GM12878 (cell line): ENCODE results near the gene ITSN1. TPM values are rescaled to one million over a fixed set of nuclear protein-coding genes. Genes with fewer than 3 reads are reported as not detected.

ENCODE experiments used
- ATAC-seq: fragments of 200-7000 bp; cut with Tn5 transposase; 3 replicates; pipeline ENCODE4 v1.9.1; 2020; ENCODE audit warnings: mild to moderate bottlenecking, moderate library complexity
- BruUV-seq: library from RNA; stranded (reverse); fragments of 400-500 nt; replicated peaks from 2 replicates; lab custom pipeline; 2021; lab: Mats Ljungman, UMichigan
- CTCF ChIA-PET: fragments of 300-600 bp; sonication (Branson Sonifier 250); formaldehyde crosslinking; extraction: SDS; loops from one replicate; lab custom pipeline; 2021; ENCODE audit warnings: inconsistent platforms; lab: Yijun Ruan, JAX
- POLR2A ChIA-PET: fragments of 350-600 bp; formaldehyde crosslinking; extraction: SDS; loops from one replicate; lab custom pipeline; 2021; ENCODE audit warnings: inconsistent platforms; lab: Charles Lee
- RAD21 ChIA-PET: fragments of 300-600 bp; sonication (Branson Sonifier 250); formaldehyde crosslinking; loops from one replicate; lab custom pipeline; 2023; ENCODE audit warnings: antibody characterized with exemption; ENCODE audit not compliant: unreplicated experiment; lab: Charles Lee
- SMC1A ChIA-PET: fragments of 300-600 bp; sonication (Branson Sonifier 250); formaldehyde crosslinking; loops from one replicate; lab custom pipeline; 2023; ENCODE audit not compliant: unreplicated experiment, uncharacterized antibody; lab: Charles Lee
- DNase-seq: peaks from one replicate; pipeline ENCODE4 v3.0.0-alpha.2; 2011; ENCODE audit warnings: low read depth, low spot score
- FAIRE-seq: peaks from 3 replicates; lab custom pipeline; 2011; peaks lifted over from hg19 to GRCh38; lab: Jason Lieb, UNC
- H2AFZ ChIP-seq: 2 replicates; pipeline ENCODE4 v1.6.0; 2011; ENCODE audit warnings: low read depth, low read length, control low read depth; ENCODE audit not compliant: control insufficient read depth
- H3K27ac ChIP-seq: 2 replicates; pipeline ENCODE4 v1.5.1; 2011; ENCODE audit warnings: control low read depth; ENCODE audit not compliant: control insufficient read depth, insufficient read depth
- H3K27me3 ChIP-seq, 2 experiments: replicated peaks in 1 of 2; 2 replicates each; pipeline versions ENCODE4 v1.6.0 to v1.6.1; 2011; ENCODE audit warnings: low read length in 1 of 2; ENCODE audit not compliant: control insufficient read depth in 2 of 2, insufficient read depth in 2 of 2
- H3K36me3 ChIP-seq, 2 experiments: 2 replicates each; pipeline ENCODE4 v1.5.1; 2011; ENCODE audit warnings: low read length in 1 of 2; ENCODE audit not compliant: control insufficient read depth in 2 of 2, insufficient read depth in 2 of 2
- H3K4me1 ChIP-seq: 2 replicates; pipeline ENCODE4 v1.6.1; 2011; ENCODE audit warnings: mild to moderate bottlenecking, low read length, moderate library complexity, mixed read lengths; ENCODE audit not compliant: control insufficient read depth, insufficient read depth
- H3K4me2 ChIP-seq: 2 replicates; pipeline ENCODE4 v1.6.0; 2011; ENCODE audit warnings: control low read depth; ENCODE audit not compliant: control insufficient read depth, insufficient read depth
- H3K4me3 ChIP-seq: fragments of 200-600 bp; sonication (generic); 2 replicates; pipeline ENCODE4 v1.5.1; 2016
- H3K79me2 ChIP-seq: 2 replicates; pipeline ENCODE4 v1.6.0; 2011; ENCODE audit warnings: low read length; ENCODE audit not compliant: control insufficient read depth, insufficient read depth
- H3K9ac ChIP-seq: 2 replicates; pipeline ENCODE4 v1.8.0; 2011; ENCODE audit warnings: low read length, control low read depth, mixed read lengths; ENCODE audit not compliant: control insufficient read depth, insufficient read depth
- H3K9me3 ChIP-seq: replicated peaks from 3 replicates; pipeline ENCODE4 v1.5.1; 2011; ENCODE audit warnings: mild to moderate bottlenecking, low read length; ENCODE audit not compliant: control insufficient read depth, insufficient read depth
- H4K20me1 ChIP-seq: 2 replicates; pipeline ENCODE4 v1.6.0; 2011; ENCODE audit not compliant: control insufficient read depth, insufficient read depth
- ATF2 ChIP-seq: IDR thresholded peaks from 2 replicates; pipeline ENCODE4 v1.6.1; 2012; ENCODE audit warnings: low read length, inconsistent platforms
- MEF2A ChIP-seq: IDR thresholded peaks from 2 replicates; pipeline ENCODE4 v1.6.1; 2011; ENCODE audit warnings: low read depth, mild to moderate bottlenecking, low read length, moderate library complexity; ENCODE audit not compliant: insufficient read depth
- NR2C1 ChIP-seq: fragments of 450-650 bp; IDR thresholded peaks from 2 replicates; pipeline ENCODE4 v1.6.1; 2017; ENCODE audit warnings: antibody characterized with exemption, mild to moderate bottlenecking, moderate library complexity
- RB1 ChIP-seq: fragments of 450-650 bp; formaldehyde crosslinking; IDR thresholded peaks from 2 replicates; pipeline ENCODE4 v1.6.1; 2017; ENCODE audit warnings: mild to moderate bottlenecking, borderline replicate concordance
- SIN3A ChIP-seq: IDR thresholded peaks from 2 replicates; pipeline ENCODE4 v1.6.1; 2012; ENCODE audit warnings: low read depth, low read length, improper control_type of control experiment
- SREBF1 ChIP-seq: IDR thresholded peaks from 2 replicates; pipeline ENCODE4 v1.6.1; 2012; ENCODE audit warnings: mild to moderate bottlenecking, low read length
- ZZZ3 ChIP-seq: IDR thresholded peaks from 2 replicates; pipeline ENCODE4 v1.6.1; 2011; ENCODE audit warnings: low read depth; ENCODE audit not compliant: control insufficient read depth, insufficient read length
- in situ Hi-C: fragments of 300-500 bp; cut with MboI; formaldehyde crosslinking; loops from 9 replicates; pipeline ENCODE4 v1.14.3; 2018; ENCODE audit warnings: mixed read lengths
- intact Hi-C: fragments of 100-400 bp; cut with micrococcal nuclease; formaldehyde crosslinking; loops from one replicate; pipeline ENCODE4 v1.14.2; 2022; ENCODE audit not compliant: unreplicated experiment
- polyA plus RNA-seq, 11 experiments: library from polyadenylated mRNA; depleted of rRNA in 4 of 11; unstranded in 6 of 11; stranded (reverse) in 5 of 11; fragments of >200 nt; fragmentation: Nextera tagmentation in 4 of 11; fragmentation: Illumina TruSeq in 1 of 11; extraction: Ambion mirVana in 4 of 11; extraction: Trizol in 1 of 11; gene quantifications; 1 replicate in 1 of 11; 2 replicates in 10 of 11; pipeline versions ENCODE4 v1.2.1 to v1.2.3, GENCODE V29; 2011 to 2016; ENCODE audit warnings: inconsistent platforms in 2 of 11, missing spikeins in 2 of 11, low read depth in 1 of 11
- total RNA-seq, 4 experiments: library from RNA; depleted of rRNA in 3 of 4; stranded (reverse); fragments of >200 nt in 3 of 4; fragmentation: Illumina TruSeq in 1 of 4; extraction: Trizol in 1 of 4; gene quantifications; 2 replicates each; pipeline versions ENCODE4 v1.2.1 to v1.2.3, GENCODE V29; 2013 to 2021
- TF ChIP-seq, protein P1 (sequence below): IDR thresholded peaks from 2 replicates; pipeline ENCODE4 v1.6.1; 2011; ENCODE audit warnings: mild to moderate bottlenecking, low read depth, low read length, moderate library complexity; ENCODE audit not compliant: insufficient replicate concordance

The ITSN1 gene
- total and polyA plus RNA-seq, 10 of the 15 experiments (the other 5 are each of a cell fraction or from before 2014, with no cell fraction given) = 0.89 to 10.6 (median 4.8) TPM

GRCh38 chr21:33707846-33708245 is 65.5 kb downstream of the ITSN1 start:
- Histone ChIP-seq H3K36me3 (no peaks in the 10 kb centered on the region), H3K4me1 (no peaks in the 10 kb centered on the region), H3K27ac (no peak overlapping the region), H3K9ac (no peak overlapping the region), H3K9me3 (no peaks in the 10 kb centered on the region; the same call in 2 of the 3 replicates), H3K27me3 (no peaks in the 10 kb centered on the region), H3K4me2 (no peak overlapping the region), H3K4me3 (no peak overlapping the region), H2AFZ (no peak overlapping the region), H3K79me2 (no peaks in the 10 kb centered on the region), H4K20me1 (no peaks in the 10 kb centered on the region)
- ChIA-PET POLR2A (no interaction called here), SMC1A (no interaction called here), RAD21 (no interaction called here), CTCF (interaction anchor here (1.3 kb wide), 1 partner anchor 9 kb away, joined by 3 read pairs; no protein-coding TSS in a partner anchor)
- no peak for ATAC-seq
- DNase-seq = no peak
- TF ChIP-seq, protein P1, sequence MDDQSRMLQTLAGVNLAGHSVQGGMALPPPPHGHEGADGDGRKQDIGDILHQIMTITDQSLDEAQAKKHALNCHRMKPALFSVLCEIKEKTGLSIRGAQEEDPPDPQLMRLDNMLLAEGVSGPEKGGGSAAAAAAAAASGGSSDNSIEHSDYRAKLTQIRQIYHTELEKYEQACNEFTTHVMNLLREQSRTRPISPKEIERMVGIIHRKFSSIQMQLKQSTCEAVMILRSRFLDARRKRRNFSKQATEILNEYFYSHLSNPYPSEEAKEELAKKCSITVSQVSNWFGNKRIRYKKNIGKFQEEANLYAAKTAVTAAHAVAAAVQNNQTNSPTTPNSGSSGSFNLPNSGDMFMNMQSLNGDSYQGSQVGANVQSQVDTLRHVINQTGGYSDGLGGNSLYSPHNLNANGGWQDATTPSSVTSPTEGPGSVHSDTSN = no peak
- TF ChIP-seq ATF2 (no peak), ZZZ3 (no peak), NR2C1 (no peak), SIN3A (no peak), SREBF1 (no peak), MEF2A (no peak), RB1 (no peak)
- intact Hi-C loops = no loop called here
- BruUV-seq = no TSS peak
- no peak for FAIRE-seq
- in situ Hi-C loops = no loop called here
